Fibroblast of skin of back (primary cell): Measurements from ENCODE around the gene IQGAP1.
A peak's percentile ranks its signal among the peaks of the same experiment; 100 is the strongest.

ENCODE experiments used
- DNase-seq: peaks from one replicate; pipeline ENCODE4 v3.0.0-alpha.2; 2013

Gene IQGAP1

DNA sequence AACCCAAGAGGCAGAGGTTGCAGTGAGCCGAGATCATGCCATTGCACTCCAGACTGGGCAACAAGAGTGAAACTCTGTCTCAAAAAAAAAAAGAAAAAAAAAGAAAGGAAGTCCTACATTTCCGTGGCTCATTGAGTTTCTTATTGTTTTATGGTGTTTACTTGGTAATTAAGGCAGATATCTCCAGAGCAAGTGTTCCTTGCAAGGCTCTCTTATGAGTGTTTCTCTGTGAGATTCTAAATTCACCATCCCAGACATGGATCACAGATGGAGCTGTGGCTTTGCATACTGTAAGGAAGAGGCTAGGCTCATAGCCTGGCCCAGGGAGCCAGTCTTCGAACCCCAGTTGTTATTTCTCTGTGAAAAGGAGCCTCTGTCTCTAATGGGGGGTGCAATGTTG is 53.0 kb downstream of the IQGAP1 start:
- DNase-seq = no peak

GRCh38 chr15:90442423-90442822 is 54.4 kb downstream of the IQGAP1 start:
- no peak for DNase-seq

DNA sequence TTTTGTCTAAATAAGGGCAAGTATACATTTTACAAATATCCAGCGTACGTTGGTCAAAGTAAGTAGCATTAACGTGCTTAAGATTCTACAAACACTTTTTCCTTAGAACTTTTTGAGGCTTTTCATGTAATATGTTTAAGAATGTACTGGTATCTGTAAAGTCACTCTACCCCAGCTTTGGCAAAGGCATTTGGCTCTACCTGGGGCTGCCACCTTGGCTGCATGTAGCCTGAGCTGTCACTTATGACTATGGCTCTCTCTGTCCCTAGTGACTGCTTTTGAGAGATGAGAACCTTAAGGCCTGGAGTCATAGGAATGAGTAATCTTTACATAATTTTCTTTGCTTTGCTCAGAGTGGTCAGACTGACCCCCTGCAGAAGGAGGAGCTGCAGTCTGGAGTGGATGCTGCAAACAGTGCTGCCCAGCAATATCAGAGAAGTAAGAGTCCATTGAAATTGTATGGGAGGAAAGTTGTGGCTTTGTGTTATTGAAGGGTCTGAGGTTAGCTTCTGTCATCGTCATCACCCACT is 61.2 kb downstream of the IQGAP1 start:
- DNase-seq = peak; percentile 32

GRCh38 chr15:90451053-90451850 is 63.2 kb downstream of the IQGAP1 start:
- peak; percentile 66 for DNase-seq

DNA sequence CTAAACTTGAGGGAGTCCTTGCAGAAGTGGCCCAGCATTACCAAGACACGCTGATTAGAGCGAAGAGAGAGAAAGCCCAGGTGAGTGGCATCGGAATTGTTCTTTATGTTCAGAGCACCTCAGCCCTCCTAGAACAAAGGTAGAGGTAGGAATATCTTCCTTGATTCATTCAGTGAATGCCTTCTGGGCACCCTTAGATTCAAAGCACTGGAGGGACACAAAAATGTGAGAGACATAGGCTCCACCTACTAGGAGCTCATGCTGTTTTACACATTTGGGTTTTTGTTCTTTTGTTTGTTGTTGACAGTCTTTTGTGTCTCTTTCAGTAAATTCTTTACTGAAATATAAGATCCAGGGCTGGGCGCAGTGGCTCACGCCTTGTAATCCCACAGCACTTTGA is 68.2 kb downstream of the IQGAP1 start:
- no peak for DNase-seq

GRCh38 chr15:90458061-90458460 is 70.0 kb downstream of the IQGAP1 start:
- DNase-seq = no peak

DNA sequence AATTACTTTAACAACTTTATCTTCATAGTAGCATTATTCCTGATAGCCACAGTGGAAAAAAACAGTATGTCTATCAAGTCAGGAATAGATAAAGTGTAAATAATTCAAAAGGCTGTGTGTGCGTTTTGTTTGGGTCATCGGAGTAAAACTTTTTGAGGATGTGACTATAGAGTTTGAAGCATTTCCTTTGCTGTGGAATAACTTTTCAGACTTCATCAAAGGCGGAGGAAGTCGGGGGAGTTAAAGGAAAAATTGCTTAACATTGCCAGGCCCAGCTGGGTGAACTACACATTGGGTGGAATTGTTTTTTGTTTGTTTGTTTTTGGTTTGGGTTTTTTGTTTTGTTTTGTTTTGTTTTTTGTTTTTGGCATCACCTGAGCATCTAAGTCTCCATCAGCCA is 71.3 kb downstream of the IQGAP1 start:
- DNase-seq = no peak

DNA sequence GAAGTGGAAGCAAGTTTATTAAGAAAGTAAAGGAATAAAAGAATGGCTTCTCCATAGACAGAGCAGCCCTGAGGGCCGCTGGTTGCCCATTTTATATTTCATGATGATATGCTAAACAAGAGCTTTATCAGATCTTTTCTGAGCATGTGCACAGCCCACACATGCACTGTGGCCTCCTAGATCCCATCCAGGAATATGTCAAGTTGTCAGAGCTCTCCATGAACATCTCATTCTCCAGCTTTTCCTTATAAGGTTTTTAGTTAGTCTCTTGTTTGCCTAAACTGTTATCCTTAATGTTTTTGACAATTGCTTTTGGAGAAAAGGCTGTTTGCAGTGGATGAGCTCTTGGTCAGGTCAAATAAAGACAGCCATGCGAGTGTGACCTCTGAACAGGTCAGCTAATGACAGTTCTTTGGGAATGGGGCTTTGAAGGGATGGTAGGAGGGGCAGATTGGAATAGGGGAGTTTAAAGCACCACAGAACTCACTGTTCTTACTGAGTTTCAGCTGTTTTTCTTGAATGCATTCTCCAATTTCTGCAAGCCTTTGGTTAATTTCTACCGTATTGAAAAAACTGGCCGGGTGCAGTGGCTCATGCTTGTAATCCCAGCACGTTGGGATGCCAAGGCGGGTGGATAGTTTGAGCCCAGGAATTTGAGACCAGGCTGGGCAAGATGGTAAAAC is 72.2 kb downstream of the IQGAP1 start:
- DNase-seq = no peak

- peak; percentile 93 for DNase-seq
These were observed 75.3 kb downstream of the IQGAP1 start for GRCh38 chr15:90463381-90463780.

DNA sequence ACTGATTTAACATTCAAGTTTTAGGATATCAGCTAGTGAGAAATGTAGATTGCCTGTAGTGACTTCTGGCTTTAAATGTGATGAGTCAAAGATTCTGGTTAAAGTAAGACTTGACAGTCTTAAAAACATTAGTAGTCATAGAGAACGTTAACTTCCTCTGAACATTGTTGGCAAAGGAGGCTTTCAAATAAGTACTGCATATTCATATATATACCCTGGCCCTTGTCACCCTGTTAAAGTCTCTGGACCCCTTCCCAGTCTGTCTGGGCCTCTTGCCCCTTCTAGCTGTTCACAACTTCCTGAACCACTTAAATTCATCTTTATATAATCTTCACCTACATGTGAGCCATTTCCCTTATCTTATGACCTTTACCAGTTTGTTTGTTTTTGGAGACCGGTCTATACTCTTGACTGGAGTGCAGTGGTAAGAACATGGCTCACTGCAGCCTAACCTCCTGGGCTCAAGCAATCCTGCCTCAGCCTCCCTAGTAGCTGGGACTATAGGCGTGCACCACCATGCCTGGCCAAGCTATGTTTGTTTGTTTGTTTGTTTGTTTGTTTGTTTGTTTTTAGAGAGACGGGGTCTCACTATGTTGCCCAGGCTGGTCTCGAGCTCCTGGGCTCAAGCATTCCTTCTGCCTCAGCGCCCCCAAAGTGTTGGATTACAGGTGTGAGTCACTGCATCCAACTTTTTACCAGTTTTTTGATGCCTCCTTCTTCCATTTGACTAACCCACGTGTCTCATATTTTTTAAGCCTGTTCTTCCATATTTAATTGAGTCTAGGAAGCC is 77.3 kb downstream of the IQGAP1 start:
- peak; percentile 54 for DNase-seq

- peak; percentile 30 for DNase-seq
These were observed 78.0 kb downstream of the IQGAP1 start for GRCh38 chr15:90465930-90466567.

DNA sequence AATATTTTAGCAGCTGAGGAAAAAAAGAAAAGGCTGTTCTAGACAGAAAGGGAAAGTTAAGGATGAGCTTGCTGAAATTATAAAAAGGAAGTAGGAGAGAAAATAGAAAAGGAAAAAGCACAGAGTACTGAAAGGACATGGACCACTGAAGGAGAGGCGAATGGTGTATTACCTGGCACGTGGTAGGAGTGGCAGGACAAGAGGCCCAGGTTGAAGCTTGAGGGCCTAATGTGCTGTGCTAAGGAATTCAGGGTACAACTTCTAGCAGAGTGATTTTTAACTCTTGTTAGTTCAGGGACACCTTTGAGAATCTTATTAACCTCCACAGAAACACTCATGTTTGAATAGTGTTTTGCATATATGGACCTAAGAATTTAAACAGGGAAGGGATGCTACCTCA is 81.7 kb downstream of the IQGAP1 start:
- no peak for DNase-seq

GRCh38 chr15:90470453-90470852 is 82.4 kb downstream of the IQGAP1 start:
- DNase-seq = no peak

DNA sequence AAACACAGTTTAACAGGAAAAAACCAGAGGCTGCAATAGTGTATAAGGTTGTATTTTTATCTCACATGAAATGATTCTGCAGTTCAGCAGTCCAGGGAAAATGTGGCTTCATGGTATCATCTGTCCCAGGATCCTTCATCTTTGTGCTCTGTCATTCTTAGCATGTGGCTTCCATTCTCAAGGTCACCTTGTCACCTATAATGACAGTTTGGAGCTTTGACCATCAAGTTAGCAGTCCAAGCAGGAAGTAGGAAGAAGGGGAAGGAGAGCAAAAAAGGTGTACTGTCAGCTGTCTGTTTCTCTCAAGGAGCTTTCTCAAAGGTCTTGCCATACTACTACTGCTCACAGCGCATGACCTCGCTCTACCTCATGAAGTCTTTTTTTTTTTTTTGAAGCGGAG is 83.1 kb downstream of the IQGAP1 start:
- no peak for DNase-seq

GRCh38 chr15:90471769-90472168 is 83.7 kb downstream of the IQGAP1 start:
- DNase-seq = no peak

DNA sequence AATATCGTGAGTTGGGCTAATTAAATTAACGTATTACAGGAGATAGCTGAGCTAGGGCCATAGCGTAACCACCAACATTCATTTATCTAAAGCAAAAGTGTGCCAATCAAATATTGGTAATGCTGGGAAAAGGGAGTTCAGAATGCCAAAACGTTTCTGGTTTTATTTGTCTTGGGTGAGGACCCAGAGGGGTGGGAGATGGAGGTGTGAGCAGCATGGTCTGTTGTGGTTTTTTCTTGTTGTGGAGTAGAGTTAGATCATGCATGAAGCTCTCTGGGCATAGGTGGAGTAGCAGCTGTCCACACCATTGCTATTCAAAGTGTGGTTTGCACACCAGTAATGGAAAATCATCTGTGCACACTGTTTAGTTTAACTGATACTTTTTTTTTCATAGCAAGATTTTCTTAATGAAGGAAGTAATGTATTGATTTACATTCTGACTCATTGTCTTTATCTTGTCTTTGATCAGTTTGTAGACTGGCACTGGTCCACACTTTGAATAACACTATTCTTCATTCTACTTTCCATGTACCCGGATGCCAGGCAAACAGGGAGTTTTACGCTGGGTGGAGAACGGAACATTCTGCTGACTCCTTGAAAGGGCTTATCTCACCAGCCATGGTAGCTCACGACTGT is 90.9 kb downstream of the IQGAP1 start:
- no peak for DNase-seq

- DNase-seq = peak; percentile 7
These were observed 91.6 kb downstream of the IQGAP1 start for GRCh38 chr15:90479656-90480055.

GRCh38 chr15:90481023-90481422 is 93.0 kb downstream of the IQGAP1 start:
- no peak for DNase-seq

DNA sequence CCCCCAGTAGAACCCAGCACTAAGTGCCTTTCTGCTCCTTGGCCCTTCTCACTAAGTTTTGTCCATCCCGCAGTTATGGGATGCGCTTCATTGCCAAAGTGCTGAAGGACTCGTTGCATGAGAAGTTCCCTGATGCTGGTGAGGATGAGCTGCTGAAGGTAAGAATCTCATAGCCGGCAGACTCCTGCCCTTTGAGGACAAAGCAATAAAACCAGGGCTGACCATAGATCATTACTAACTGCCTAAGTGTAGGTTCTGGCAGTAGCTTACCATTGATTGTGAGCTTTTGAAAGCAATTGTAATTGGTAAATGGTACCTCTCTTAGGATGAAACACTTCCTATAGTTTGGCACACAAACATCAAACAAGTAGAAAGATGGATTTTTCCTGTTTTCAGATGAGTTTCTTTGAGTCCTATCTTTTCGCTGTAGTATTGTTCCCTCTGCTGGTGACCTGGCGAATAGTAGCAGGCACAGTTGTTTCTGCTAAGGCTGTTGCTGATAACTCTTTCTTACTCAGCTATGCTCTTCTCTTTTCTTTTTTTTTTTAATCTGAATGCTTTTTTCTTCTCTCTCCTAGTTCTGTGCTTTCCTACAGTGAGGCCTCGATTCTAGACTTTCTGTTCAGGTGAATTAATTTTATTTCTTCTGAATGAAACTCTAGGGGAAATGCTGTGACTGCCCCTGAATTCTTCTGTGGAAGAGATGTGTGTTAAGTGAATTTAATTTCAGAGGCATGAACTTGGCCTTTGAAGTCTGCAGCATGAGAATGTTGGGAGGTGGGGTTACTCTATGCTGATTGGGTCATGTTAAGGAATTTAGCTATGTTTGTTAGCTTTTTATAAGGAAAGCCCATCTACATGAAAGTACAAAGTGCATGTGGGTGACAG is 94.3 kb downstream of the IQGAP1 start:
- peak; percentile 54 for DNase-seq

GRCh38 chr15:90483012-90483307 is 94.9 kb downstream of the IQGAP1 start:
- DNase-seq = no peak

GRCh38 chr15:90483637-90484036 is 95.6 kb downstream of the IQGAP1 start:
- DNase-seq = no peak
